ENCODE measurements around the gene TTYH3. TPM values are rescaled to one million over a fixed set of nuclear protein-coding genes. Genes with fewer than 3 reads are reported as not detected.

The TTYH3 gene
- total RNA-seq, 4 donors from 2014 or later = 16.7 to 23.8 (median 21.4) TPM

DNA sequence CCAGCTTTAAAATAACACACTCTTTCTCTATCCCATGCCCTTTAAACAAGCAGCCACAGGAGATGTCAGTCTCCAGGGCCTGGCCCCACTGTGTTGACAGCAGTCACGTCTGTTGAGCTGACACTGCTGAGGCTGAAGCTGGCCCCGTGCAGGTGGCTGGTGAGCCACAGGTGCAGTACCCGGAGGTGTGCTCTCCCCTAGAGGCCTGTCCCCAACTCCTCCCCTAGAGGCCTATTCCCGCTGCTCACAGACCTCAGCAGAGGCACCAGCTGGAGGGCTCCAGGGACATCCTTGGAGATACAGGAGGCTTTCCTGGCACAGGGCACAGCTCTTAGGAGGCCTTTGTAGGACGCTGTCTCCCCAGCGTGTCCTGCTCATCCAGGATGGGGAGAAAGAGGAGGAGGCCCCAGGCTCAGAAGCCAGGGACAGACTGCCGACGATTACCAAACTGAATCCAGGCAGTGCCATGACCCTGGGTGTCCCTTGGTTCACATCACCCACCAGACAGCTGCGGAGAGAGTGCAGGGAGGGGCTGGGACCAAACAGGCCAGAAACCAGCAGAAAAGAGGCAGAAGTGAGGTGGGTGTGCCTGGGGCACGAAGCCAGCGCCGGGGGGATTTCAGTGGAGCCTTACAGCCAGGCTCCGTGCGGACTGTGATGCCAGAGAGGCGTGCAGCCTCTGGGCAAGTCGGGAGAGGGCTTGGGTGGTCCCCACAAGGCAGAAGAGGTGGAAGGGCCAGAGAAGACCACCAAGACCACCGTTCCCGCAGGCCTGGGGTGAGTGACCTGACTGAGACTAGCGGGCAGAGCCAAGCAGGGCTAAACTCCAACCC, 18.5 kb upstream of the TTYH3 start:
- no peaks in the 10 kb centered on the region for H3K27me3 ChIP-seq
- H3K27ac ChIP-seq = peak overlapping the region; percentile 93 to 97 (median 96)
- TF ChIP-seq POLR2A (IDR thresholded peaks at IDR 0.05) = no peak
- TF ChIP-seq, protein P1, sequence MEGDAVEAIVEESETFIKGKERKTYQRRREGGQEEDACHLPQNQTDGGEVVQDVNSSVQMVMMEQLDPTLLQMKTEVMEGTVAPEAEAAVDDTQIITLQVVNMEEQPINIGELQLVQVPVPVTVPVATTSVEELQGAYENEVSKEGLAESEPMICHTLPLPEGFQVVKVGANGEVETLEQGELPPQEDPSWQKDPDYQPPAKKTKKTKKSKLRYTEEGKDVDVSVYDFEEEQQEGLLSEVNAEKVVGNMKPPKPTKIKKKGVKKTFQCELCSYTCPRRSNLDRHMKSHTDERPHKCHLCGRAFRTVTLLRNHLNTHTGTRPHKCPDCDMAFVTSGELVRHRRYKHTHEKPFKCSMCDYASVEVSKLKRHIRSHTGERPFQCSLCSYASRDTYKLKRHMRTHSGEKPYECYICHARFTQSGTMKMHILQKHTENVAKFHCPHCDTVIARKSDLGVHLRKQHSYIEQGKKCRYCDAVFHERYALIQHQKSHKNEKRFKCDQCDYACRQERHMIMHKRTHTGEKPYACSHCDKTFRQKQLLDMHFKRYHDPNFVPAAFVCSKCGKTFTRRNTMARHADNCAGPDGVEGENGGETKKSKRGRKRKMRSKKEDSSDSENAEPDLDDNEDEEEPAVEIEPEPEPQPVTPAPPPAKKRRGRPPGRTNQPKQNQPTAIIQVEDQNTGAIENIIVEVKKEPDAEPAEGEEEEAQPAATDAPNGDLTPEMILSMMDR (IDR thresholded peaks at IDR 0.05) = no peak
- 58 to 61% methylated on average over 18 to 19 of the region's 19 CpGs for WGBS, 2 donors
- H3K4me1 ChIP-seq = peaks cover 41 to 47% of the 10 kb centered on the region in 2 donors
- no peaks in the 10 kb centered on the region for H3K9me3 ChIP-seq
- H3K4me3 ChIP-seq (replicated peaks in 1 of 3) = no peak overlapping the region
- peak in 1 of 2 donors; percentile 50 for DNase-seq
- H3K36me3 ChIP-seq = peaks cover 0 to 4% of the 10 kb centered on the region in 2 donors
- intact Hi-C loops (cut with DNase I) = no loop called here

DNA sequence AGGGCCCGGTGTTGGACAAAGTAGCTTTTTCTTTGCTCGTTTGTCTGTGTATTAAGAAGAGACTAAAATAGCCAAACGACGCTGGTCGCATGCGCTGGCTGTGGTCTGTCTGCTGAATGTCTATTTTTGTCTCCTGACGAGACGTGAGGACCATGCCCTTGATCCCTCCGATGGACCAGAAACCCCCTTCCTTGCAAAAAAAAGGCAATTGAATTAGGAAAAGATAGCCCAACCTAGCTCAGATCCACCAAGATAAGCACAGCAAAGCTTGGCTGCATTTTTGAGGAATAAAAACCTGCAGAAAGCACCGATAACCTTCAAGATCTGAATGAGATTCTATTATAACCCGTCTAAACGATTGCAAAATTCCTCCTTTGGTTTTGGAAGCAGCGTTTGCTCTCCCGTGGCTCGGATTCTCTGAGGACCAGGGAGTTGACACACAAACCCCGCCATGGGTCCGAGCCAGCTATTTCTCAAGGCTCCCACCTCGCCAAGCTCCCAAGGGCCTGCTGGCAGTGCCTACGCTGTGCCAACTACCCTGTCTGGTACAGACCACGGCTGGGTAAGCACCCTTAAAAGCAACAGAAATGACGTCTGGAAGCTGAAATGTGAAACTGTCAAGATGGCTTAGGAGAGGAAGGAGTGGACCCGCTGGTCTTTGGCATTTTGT, 17.7 kb upstream of the TTYH3 start:
- WGBS, 2 donors = 9 to 28% methylated on average over 22 of the region's 22 CpGs
- intact Hi-C loops (cut with DNase I) = no loop called here
- peaks cover 0 to 4% of the 10 kb centered on the region in 2 donors for H3K36me3 ChIP-seq
- no peak overlapping the region for H3K4me3 ChIP-seq (replicated peaks in 1 of 3)
- H3K27ac ChIP-seq = peak overlapping the region; percentile 93 to 97 (median 96)
- H3K27me3 ChIP-seq = no peaks in the 10 kb centered on the region
- peaks cover 48 to 55% of the 10 kb centered on the region in 2 donors for H3K4me1 ChIP-seq
- H3K9me3 ChIP-seq = no peaks in the 10 kb centered on the region
- peak in 1 of 2 donors; percentile 51 for TF ChIP-seq POLR2A (IDR thresholded peaks at IDR 0.05)
- TF ChIP-seq, protein P1 (IDR thresholded peaks at IDR 0.05) = no peak
- peak; percentile 99 to 100 for DNase-seq

DNA sequence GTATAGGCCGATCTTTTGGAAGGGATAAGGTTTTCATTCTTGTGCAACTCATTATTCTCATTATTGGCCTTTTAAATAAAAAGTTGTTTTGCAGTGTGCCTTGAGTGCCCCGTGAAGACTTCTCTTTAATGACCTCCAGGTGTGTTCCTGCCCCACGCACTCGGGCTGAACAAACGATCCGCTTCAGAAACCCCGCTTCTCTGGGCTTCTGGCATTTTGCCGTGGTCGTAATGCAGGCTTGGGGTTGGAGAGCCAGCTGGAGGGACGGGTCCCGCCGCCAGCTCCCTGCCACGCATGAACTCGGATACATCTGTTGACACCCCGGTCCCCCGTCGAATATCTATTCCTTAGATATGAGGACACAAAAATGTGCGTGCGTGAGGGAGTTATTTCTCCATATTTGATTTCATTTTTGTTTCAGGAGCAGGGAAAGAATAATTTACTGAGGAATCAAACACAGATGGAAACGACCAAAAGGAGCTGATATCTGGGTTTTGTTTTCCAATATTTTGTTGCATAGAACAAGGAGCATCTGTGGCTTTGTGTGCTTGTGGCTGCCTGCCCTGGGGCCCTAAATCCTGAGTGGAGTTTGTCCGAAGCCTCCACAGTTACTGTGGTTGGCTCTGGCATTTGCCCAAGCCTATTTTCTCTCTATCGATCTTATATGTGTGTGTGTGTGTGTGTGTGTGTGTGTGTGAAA, 17.0 kb upstream of the TTYH3 start:
- DNase-seq = peak; percentile 92
- H3K27ac ChIP-seq = peak overlapping the region; percentile 84 to 96 (median 93)
- no peaks in the 10 kb centered on the region for H3K27me3 ChIP-seq
- no peak for TF ChIP-seq POLR2A (IDR thresholded peaks at IDR 0.05)
- TF ChIP-seq, protein P1 (IDR thresholded peaks at IDR 0.05) = no peak
- intact Hi-C loops (cut with DNase I) = no loop called here
- WGBS, 2 donors = 29 to 31% methylated on average over 22 of the region's 22 CpGs
- H3K4me3 ChIP-seq (replicated peaks in 1 of 3) = no peak overlapping the region
- H3K9me3 ChIP-seq = no peaks in the 10 kb centered on the region
- peaks cover 0 to 4% of the 10 kb centered on the region in 2 donors for H3K36me3 ChIP-seq
- H3K4me1 ChIP-seq = peaks cover 52 to 62% of the 10 kb centered on the region in 2 donors

DNA sequence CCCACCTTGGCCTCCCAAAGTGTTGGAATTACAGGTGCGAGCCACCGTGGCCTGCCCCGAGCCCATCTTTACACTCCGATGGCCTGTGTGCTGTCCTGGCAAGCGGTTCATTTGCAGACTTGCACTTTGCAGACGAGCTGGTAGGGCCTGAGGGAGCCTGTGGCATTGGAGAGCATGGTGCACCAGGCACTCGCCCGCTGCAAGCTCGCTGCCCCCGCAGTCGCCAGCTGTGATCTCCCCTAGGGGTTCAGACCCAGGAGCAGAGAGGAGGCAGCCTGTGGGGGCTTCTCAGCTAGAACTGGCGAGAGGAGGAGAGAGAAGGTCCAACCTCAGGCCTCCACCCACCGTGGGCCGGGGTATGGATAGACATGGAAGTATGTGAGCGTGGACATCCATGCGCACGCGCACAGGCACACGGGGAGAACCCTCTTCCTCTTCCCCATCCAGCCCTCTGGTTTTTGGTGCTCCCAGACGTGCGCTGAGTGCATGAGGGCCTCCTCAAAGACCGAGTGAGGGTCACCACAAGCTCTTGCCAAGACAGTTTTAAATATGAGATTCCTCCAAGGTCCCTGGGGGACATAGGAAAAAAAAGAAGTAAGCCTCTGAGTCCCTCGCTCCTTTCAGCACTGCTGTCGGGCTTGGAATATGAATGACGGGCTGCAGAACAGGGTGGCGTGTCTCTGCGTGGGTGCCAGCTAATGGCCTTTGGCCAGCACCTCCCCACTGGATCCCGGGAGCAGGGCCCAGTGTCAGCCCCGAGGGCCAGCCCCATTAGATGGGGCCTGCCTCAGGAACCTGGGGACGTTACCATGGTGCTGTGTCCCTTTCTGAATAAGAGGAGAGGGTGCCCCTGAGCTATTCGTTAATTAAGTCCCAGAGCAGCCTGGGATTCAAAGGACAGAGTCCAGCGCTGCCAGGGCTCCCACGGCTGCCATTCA, 15.1 kb upstream of the TTYH3 start:
- H3K27ac ChIP-seq = peak overlapping the region; percentile 24 to 36 (median 27)
- TF ChIP-seq POLR2A (IDR thresholded peaks at IDR 0.05) = no peak
- TF ChIP-seq, protein P1 (IDR thresholded peaks at IDR 0.05) = no peak
- intact Hi-C loops (cut with DNase I) = no loop called here
- H3K4me1 ChIP-seq = peaks cover 60 to 72% of the 10 kb centered on the region in 2 donors
- no peak for DNase-seq
- 78 to 83% methylated on average over 28 to 32 of the region's 33 CpGs for WGBS, 2 donors
- no peak overlapping the region for H3K4me3 ChIP-seq (replicated peaks in 1 of 3)
- no peaks in the 10 kb centered on the region for H3K27me3 ChIP-seq
- no peaks in the 10 kb centered on the region for H3K36me3 ChIP-seq
- H3K9me3 ChIP-seq = no peaks in the 10 kb centered on the region

Data from thyroid gland (tissue), 4 donors.